ENCODE data around the gene SPATA3.

SPATA3 gene

DNA sequence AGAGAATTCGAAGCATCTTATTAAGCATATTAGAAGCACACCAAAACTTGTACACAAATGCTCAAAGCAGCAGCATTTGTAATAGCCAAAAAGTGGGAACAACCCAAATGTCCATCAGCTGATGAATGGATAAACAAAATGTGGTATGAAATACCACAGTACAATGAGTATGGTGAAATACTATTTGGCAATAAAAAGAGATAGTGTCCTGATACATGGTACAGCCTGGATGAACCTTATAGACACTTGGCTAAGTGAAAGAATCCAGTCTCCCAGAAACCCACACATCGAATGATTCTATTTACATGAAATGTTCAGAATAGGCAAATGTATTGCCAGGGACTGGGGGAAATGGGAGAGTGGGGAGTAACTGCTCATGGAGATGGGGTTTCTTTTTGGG is 3.0 kb downstream of the SPATA3 start:
- TF ChIP-seq GATA3 (IDR thresholded peaks at IDR 0.05; ENCODE audit: low read depth, low read length), result no peak
- no peak for TF ChIP-seq GATA2 (IDR thresholded peaks at IDR 0.05; ENCODE audit: low read depth, low read length)

DNA sequence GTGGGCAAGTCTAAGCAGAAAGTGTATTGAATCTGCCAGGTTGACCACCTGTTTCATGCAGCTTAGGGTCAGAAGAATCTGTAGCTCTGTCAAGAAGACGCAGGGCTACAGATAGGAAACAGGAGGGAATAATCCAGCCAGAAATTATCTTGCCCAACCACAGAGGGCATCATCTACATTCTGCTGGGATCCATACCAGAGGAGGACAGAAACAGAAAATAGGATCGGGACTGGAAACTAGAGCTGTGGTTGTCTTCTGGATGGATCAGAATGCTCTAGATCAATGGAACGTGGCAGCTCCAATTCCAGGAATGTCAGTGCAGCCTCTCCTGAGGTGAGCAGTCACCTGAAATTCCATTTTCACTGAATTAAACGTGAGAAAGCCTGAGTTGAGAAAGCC is 3.6 kb downstream of the SPATA3 start:
- TF ChIP-seq GATA3 (IDR thresholded peaks at IDR 0.05; ENCODE audit: low read depth, low read length) (no peak), GATA2 (IDR thresholded peaks at IDR 0.05; ENCODE audit: low read depth, low read length) (no peak)

DNA sequence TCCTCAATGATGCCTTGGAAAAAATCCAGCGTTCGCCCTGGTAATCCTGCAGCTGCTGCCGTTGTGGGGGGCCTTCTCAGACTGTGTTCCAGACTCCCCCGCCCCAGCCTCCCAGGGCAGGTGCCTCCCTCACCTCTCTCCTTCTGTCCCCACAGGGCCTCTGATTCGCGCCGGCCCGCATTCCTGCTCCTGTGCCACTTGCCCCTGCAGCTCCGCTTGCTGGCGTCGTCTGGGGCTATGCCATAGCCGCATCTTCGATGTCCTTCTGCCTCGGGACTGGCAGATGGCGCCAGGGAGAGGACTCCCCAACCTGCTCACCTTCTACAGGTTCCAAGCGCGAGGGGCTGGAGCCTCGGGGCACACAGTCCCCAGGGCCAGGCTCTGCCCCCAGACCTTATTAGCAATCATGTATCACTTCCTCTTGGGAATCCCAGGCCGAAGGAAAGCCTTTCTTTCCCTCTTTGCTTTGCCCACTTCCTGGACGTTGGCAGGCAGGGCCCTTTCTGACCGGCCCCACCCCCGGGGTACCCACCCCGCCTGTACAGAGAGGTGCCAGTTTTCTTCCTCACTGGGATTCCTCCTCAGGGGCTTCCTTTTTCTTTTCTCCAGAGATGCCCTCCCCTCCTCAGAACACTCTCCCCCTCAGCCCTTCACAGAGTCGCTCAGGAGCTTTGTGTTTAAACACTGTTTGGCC is 4.4 kb downstream of the SPATA3 start:
- TF ChIP-seq GATA2 (IDR thresholded peaks at IDR 0.05; ENCODE audit: low read depth, low read length), result no peak

DNA sequence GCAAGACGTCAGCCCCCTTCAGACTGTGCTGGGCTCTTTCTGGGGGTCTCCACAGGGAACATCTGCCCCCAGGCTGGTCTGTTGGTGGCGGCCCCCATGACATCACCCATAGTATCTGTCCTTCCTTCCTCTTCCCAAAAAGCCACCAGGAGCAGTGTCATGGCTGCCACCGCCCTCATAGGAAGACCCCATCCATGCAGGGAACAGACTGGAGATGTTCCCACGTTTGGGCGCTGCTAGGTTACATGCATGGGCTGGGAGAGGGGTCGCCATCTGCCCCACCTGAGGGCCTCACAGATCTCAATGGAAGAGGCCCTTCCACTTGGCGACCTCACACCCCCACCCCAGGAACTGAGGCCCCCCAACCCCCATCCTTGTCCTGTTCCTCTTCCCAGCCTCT is 5.1 kb downstream of the SPATA3 start:
- TF ChIP-seq GATA2 (IDR thresholded peaks at IDR 0.05; ENCODE audit: low read depth, low read length) (no peak), GATA3 (IDR thresholded peaks at IDR 0.05; ENCODE audit: low read depth, low read length) (no peak)

DNA sequence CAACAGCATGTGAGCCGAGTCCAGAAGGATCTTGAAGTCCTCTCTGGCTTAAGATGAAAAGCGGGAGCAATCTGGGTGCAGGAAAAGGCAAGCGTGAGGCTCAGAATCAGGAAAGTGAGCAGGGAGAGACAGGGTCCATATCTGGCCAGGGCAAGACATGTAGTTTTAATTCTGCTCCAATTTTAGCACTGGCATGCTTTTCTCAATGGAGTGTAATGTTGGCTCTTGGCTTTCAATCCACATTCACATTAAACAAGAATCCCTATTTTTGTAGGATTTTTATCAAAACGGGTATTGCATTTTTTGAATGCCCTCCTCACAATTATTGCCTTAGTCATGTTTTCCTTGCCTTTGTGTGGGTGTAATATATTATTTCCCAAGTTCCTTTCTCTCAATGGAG is 6.0 kb downstream of the SPATA3 start:
- TF ChIP-seq GATA2 (IDR thresholded peaks at IDR 0.05; ENCODE audit: low read depth, low read length), result no peak
- TF ChIP-seq GATA3 (IDR thresholded peaks at IDR 0.05; ENCODE audit: low read depth, low read length), result no peak

DNA sequence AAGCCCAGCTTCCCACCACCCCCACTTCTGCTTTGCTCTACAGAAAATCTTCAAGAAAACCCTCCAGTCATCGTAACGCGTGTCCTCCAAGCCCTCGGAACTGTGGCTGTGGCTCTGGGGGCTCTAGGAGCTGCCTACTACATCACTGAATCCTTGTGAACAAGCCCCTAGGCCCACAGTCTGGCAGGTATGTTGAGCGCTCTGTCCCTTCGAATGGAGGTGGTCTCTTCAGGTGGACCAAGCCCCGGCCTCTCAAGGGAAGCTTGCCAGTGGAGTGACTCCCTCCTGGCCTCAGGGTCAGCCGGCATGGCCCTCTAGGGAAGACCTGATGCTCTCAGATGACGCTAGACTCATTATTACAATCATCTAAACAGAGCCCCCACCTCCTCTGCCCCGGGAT is 6.7 kb downstream of the SPATA3 start:
- TF ChIP-seq GATA2 (IDR thresholded peaks at IDR 0.05; ENCODE audit: low read depth, low read length) (no peak), GATA3 (IDR thresholded peaks at IDR 0.05; ENCODE audit: low read depth, low read length) (no peak)

DNA sequence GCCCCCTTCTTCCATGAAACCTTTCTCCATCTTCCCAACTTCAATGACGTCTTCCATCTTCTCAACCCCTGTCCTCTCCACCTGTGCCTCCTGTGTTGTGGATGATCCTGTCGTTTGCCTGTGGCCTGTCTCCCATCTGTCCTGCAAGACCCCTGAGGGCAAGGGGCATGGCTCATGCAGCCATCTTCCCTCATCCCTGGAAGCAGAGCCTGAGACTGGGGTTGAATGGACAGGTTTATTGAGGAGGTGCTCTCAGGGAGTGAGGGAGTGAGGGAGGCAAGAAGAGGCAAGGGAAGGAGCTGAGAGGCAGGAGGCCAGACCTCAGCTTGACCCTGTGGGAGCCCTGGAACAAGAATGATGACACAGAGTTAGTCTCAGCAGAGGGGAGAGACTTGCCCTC is 7.3 kb downstream of the SPATA3 start:
- TF ChIP-seq GATA3 (IDR thresholded peaks at IDR 0.05; ENCODE audit: low read depth, low read length) (no peak), GATA2 (IDR thresholded peaks at IDR 0.05; ENCODE audit: low read depth, low read length) (no peak)

DNA sequence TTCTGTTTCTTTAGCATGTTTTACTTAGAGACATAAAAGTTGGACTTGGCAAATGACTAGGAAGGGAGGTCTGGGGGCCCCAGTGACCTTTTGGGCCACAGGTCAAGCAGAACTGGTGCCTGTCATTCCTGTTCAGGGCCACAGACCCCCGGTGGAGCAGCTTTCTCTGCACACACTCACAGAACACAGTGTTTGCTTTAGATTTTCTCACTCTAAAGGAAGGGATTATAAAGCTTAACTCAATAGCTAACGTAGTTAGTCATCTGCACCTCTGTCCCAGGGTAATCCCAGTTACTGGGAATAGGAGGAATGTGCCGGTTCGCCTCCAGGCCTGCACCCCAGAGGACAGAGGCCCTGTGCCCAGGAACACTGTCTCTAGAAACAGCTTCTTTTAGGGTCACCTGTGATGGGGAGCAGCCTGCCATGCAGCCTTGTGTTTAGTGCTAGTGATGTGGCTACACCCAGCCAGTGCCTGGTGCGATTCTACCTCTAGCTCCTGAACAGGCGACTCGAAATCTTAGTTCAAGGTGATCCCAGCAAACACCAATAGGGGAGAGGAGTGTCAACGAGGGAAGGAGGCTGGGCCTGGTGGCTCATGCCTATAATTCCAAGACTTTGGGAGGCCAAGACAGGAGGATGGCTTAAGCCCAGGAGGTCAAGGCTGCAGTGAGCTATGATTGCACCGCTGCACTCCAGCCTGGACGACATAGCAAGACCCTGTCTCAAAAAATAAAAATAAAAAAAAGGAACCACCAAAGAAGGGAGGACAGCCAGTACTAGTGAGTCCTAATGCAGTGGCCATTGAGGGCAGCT is 11.6 kb downstream of the SPATA3 start:
- TF ChIP-seq GATA2 (IDR thresholded peaks at IDR 0.05; ENCODE audit: low read depth, low read length) (no peak), GATA3 (IDR thresholded peaks at IDR 0.05; ENCODE audit: low read depth, low read length) (no peak)

DNA sequence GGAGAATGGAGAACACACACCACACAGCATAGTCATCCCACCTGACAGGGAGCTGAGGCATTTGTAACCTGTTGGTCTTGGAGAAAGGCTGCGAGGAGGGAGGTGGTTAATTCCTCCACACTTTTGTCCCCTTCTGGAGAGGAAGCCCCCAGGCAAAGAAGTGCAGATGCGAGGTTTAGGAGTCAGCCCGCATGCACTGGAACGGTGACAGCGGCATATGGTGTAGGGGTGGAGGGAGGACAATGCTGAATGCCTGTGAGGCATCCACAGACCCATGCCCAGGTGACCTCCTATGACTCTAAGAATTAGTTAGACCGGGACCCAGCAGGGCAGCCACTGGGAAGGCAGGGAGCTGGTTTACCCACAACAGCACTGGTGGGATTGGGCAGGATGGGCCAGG is 12.2 kb downstream of the SPATA3 start:
- no peak for TF ChIP-seq GATA2 (IDR thresholded peaks at IDR 0.05; ENCODE audit: low read depth, low read length)
- no peak for TF ChIP-seq GATA3 (IDR thresholded peaks at IDR 0.05; ENCODE audit: low read depth, low read length)

DNA sequence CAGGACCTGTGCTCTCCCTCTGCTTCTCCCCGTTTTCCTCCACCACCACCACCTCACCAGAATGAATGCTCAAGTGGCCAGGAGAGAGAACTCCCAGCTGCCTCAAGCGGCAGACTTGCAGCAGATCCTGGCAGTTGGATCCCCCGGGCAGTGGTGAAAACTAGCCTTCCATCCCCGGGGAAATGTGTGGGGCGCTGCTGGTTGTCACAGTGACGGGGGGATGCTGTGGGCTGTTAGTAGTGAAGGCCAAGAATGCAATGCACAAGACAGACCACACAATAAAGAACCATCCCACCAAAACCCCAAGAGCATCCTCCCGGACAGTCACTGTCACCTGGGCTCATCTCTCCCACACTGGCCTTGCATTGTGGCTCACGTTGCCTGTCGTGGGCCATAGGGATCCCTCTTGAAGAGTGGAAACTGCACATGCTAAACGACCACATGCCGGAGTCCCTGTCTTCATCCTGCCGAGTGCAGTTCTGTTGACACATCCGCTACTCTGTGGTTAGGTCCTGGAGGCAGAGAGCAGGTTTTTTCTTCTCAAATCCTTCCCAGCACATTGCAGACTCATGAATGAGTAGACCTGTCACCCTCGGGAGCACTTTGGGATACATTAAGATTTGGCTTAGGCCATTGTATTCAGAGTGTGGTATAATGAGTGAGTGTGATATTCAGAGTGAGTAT is 13.5 kb downstream of the SPATA3 start:
- TF ChIP-seq GATA2 (IDR thresholded peaks at IDR 0.05; ENCODE audit: low read depth, low read length), result no peak
- TF ChIP-seq GATA3 (IDR thresholded peaks at IDR 0.05; ENCODE audit: low read depth, low read length), result no peak

DNA sequence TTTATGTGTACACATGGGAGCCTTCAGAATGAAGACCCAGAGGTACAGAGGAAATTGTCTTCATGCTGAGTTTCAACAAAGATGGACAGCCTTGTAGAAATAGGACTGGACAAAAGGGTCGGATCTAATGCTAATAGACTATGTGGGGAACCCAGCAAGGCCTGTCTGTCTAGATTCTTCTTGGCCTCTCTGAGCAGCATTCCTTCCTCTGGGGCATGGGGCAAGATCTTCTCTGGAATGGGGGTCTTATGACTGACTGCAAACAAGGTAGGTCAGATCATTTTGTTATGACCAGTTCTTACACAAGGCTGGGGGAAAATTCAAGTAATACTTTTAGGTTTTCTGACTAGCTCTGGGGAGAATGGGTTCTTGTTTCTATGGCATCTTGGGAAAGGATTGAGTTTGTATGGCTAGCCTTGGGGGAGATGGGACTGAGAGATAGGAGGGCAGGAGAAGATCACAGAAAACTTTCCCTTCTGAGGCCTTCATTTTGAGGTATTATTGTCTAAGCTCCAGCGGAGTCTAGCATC is 14.3 kb downstream of the SPATA3 start:
- TF ChIP-seq GATA3 (IDR thresholded peaks at IDR 0.05; ENCODE audit: low read depth, low read length) (no peak), GATA2 (IDR thresholded peaks at IDR 0.05; ENCODE audit: low read depth, low read length) (no peak)

DNA sequence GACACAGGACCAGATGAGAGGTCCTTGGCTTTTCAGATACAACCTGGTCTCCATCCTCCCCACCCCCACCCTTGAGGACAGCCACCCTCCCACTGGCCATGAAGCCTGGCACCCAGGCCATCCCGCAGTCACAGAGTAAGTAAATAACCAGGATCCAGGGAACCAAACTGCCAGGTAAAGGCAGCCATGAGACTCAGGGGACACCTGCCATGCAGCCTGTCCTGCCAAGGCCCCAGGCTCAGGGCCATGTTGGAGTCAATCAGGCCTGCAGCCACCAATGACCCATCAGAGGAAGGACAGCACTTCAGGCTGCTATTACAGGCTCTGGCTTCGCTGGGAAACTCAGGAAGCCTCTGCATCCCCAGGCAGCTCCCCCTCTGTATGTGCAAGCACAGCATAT is 15.6 kb downstream of the SPATA3 start:
- no peak for TF ChIP-seq GATA2 (IDR thresholded peaks at IDR 0.05; ENCODE audit: low read depth, low read length)
- no peak for TF ChIP-seq GATA3 (IDR thresholded peaks at IDR 0.05; ENCODE audit: low read depth, low read length)

DNA sequence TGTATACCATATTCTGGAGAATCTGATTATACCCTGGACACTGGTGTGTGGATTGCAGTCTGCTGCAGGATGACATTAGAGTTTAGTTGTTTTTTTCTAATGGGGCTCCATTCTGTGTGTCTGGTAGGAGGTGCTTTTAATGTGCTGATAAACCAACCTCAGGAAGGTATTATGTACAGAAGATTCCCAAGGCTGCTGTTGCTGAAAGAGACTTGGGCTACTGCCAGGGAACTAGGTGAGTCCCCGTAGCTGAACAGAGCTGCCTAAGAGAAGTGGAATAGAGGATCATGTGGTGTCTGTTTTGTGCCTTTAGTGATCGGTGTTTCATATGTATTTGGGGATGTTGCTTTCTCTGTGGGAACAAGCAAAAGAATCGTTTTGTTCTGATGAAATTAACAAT is 16.5 kb downstream of the SPATA3 start:
- TF ChIP-seq GATA3 (IDR thresholded peaks at IDR 0.05; ENCODE audit: low read depth, low read length) (no peak), GATA2 (IDR thresholded peaks at IDR 0.05; ENCODE audit: low read depth, low read length) (no peak)

DNA sequence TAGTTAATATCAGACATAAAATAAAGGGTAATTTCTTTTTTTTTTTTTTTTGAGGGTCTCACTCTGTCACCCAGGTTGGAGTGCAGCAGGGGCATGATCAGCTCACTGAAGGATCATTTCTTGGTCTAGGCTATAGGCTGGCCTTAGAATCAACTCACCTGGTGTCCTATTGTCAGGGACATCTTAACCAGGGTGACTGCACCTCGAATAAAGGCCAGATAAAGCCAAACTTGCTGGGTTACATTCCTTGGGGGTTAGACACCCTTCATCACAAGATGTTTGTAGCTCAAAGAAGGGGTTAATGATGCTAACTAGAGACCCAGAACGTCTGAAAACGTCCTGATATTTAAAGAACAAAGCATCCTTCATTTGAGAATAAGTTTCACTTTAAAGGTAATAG is 17.9 kb downstream of the SPATA3 start:
- TF ChIP-seq GATA2 (IDR thresholded peaks at IDR 0.05; ENCODE audit: low read depth, low read length), result no peak
- no peak for TF ChIP-seq GATA3 (IDR thresholded peaks at IDR 0.05; ENCODE audit: low read depth, low read length)

All from SH-SY5Y (cell line).